ENCODE results near the gene S100A1.
"Not testable (repeated sequence)": the region's sequence is repeated elsewhere in the genome, so short reads cannot be mapped to it uniquely, and the experiment has no call there.

The S100A1 gene

GRCh38 chr1:153631047-153632022 lies 3.1 kb downstream of the S100A1 start:
- DNase-seq = no peak

GRCh38 chr1:153633161-153633753 lies 5.0 kb downstream of the S100A1 start:
- no peak for DNase-seq

- peak; percentile 90 for DNase-seq
These were observed 5.8 kb downstream of the S100A1 start, which contains the start of gene CHTOP for GRCh38 chr1:153633754-153634665. TSS of gene CHTOP (plus strand) at chr1:153634066. CDS start at chr1:153636589, 2,523 bp downstream.

GRCh38 chr1:153635872-153636271 lies 7.6 kb downstream of the S100A1 start:
- DNase-seq = no peak

DNA sequence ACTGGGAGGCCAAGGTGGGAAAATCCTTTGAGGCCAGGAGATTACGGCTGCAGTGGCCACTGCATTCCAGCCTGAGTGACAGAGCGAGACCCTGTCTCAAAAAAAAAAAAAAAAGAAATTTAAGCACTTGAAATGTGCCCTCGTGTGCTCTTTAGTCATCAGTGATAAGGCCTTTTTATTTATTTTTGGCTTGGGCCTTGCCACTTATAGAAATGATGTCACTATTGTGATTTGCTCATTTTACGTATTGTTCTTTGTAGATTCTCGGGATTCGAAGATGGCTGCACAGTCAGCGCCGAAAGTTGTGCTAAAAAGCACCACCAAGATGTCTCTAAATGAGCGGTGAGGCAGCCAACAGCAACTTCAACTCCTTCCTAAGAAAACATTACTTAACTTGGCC lies 8.1 kb downstream of the S100A1 start:
- DNase-seq = no peak

DNA sequence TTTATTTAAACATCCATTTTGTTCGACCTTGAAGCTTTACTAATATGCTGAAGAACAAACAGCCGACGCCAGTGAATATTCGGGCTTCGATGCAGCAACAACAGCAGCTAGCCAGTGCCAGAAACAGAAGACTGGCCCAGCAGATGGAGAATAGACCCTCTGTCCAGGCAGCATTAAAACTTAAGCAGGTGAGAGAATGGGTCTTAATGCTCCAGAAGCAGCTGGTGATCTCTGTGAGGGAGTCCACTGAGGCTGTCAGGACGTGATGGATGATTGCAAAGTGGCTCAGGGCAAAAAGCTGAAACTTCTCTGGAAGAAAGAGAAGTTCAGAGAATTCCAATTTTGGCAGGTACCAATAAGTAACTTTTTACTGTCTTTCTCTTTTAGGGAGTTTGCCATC lies 10.0 kb downstream of the S100A1 start:
- no peak for DNase-seq

DNA sequence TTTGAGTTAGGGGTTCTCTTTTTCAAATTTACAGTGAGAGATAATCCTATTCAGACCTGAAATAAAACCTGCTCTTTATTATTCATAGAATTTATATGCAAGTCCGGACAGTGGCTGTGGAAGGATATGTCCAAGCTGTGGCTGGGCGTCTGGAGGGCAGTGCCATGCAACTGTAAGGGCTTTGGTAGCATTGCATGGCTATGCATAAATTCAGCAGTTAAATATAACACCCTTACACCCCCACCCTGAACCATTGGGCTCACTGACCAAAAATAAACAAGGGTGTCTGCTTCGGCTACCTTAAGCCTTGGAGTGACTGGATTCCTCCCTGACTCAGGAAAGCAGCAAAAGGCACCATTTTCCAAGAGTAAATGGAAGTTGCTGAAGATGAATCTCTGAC lies 11.0 kb downstream of the S100A1 start:
- DNase-seq = no peak

GRCh38 chr1:153640213-153640612 lies 12.0 kb downstream of the S100A1 start:
- not testable (repeated sequence) for DNase-seq

- DNase-seq = no peak
These were observed 12.6 kb downstream of the S100A1 start for GRCh38 chr1:153640861-153641260.

DNA sequence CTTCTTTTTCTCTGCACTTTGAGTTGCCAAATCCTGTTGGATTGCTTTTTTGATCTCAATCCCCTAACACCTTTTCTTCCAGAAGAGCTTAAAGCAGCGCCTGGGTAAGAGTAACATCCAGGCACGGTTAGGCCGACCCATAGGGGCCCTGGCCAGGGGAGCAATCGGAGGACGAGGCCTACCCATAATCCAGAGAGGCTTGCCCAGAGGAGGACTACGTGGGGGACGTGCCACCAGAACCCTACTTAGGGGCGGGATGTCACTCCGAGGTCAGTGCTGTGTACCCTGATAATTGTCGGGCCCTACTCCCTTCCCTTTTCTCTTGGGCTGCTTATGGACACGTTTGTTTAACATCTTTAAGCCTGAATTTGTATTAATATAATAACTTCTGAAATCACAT lies 13.9 kb downstream of the S100A1 start:
- no peak for DNase-seq

DNA sequence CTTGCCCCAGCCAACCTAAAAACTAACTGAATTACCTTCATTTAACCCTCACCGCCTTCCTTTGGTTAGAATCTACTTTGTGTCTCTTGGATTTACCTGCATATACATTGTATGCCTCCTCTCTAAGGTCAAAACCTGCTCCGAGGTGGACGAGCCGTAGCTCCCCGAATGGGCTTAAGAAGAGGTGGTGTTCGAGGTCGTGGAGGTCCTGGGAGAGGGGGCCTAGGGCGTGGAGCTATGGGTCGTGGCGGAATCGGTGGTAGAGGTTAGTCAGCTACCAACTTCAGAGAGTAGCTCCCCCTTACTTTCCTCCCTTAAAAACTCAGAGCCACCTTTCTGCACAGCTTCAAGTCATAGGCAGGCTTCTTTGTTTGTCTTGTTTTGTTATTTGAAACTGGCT lies 14.9 kb downstream of the S100A1 start:
- DNase-seq = no peak

DNA sequence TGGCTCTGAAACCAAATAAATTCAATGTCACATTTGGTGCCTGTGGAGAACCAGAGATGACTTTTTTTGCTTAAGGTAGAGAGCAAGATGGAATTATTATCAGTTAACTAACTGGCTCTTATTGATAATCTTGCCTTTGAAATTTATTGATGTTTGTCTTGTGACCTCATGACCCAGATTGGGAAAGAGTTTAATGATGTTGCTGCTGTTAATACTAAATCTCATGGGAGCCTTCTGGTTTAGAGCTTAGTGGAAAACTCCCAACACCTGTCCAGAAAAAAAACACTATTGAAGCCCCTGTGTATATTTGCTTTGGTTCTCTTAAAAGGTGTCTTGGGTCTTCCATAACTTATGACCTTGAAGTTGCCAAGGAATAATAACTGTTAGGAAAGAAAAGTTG lies 15.6 kb downstream of the S100A1 start:
- DNase-seq = no peak

- DNase-seq = no peak
These were observed 18.6 kb downstream of the S100A1 start for GRCh38 chr1:153646672-153647345.

DNA sequence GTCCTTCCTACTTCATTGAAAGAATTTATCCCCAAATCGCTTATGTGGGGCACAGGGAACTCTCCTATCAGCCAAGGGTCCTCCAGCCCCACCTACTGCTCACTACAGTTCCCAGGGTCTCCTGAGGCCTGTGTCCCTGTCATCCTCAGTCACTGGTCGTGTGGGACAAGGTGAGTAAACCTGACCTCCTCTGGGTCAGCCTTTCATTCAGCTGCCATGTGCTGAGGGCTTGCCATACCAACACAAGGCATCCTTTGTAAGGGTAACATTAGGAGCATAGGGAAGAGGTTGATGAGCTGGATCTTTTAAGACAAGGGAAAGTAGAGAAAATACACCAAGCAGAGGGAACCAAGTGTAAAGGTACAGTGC lies 19.1 kb downstream of the S100A1 start:
- DNase-seq = no peak

GRCh38 chr1:153648000-153648643 lies 19.9 kb downstream of the S100A1 start:
- DNase-seq = peak; percentile 58

- DNase-seq = no peak
These were observed 21.1 kb downstream of the S100A1 start for GRCh38 chr1:153649137-153649862.

- no peak for DNase-seq
These were observed 21.6 kb downstream of the S100A1 start for GRCh38 chr1:153649863-153650235.

GRCh38 chr1:153651771-153652170 lies 23.5 kb downstream of the S100A1 start:
- no peak for DNase-seq

DNA sequence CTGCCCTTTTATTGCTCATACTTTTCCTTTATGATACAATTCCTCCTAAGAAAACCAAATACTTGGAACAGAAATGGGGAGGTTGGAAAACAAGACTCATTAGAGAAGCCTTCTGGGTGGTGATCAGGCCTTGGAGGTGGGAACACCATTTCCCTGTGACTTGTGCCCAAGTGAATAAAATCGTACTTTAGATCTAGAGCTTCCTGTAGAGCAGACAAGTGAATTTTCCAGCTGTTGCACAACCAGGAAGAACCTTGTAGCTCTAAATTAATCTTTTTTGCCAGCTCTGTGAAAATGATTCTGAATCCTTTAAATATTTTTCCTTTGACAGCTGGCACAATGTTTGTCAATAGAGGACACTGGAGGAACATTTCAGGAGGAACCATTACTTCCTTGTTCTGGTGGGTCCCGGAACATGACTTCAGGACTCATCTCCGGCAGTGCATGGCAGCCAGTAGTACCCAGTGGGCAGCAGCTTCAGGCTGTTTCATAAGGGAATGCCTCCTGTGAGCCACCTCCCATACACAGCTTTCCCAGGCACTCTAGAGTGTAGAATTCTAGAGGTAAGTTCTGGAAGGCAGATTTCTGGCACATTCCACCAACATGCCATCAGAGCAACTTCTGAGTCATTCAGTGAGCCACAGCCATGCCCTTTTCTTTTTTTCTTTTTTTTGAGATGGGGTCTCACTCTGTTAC lies 24.7 kb downstream of the S100A1 start:
- peak; percentile 53 for DNase-seq

DNA sequence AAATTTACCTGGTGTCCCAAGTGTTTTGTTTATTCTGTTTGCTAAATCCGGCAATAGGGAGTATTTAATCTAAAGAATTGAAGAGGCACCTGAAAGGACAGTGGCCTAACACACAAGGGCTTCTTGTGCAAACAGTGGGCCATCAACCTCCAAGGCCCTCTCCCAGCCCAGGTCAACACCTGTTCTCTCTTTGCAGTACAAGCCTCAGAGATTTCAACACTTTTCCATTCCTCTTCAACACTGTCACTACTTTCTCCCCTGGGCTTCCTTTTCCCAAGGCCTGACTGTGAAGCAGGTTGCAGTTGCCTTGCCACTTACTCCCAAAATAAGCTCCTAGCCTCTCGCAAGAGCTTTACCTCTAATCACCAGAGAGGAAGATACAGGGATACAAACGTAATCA lies 27.1 kb downstream of the S100A1 start:
- no peak for DNase-seq
